Measurements from ENCODE around the gene SLAIN2.
"Not testable (repeated sequence)": the region's sequence is repeated elsewhere in the genome, so short reads cannot be mapped to it uniquely, and the experiment has no call there.

The SLAIN2 gene

DNA sequence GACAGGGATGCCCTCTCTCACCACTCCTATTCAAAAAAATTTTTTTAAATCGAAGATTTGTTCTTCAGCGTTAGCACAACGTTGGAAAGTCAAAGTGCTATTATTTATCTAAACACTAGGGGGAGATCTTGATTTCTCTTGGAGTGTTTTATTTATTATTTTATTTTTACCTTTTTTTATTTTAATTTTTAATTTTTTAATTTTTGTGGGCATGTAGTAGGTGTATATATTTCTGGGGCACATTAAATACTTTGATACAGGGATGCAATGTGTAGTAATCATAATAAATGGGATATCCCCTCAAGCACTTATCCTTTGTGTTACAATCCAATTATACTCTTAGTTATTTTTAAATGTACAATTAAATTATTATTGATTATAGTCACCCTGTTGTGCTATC lies 104.4 kb downstream of the SLAIN2 start:
- no peak for DNase-seq

DNA sequence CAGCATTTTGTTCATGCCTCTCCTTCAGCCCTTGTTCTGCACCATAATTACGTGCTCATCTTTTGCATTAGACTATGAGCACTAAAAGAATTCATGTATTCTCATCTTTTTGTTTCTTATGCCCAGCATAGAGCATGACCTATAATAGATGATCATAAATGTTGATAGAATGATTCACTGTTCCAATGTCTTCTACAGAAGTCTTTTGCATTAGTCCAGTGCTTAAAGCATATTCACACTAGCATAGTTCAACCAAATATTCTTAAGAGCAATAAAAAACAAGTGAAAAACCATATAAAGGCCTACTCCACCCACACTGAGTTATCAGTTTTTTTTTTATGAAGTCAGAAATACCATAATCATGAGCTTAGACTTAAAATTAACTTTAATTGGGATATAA lies 105.3 kb downstream of the SLAIN2 start:
- DNase-seq, result no peak

DNA sequence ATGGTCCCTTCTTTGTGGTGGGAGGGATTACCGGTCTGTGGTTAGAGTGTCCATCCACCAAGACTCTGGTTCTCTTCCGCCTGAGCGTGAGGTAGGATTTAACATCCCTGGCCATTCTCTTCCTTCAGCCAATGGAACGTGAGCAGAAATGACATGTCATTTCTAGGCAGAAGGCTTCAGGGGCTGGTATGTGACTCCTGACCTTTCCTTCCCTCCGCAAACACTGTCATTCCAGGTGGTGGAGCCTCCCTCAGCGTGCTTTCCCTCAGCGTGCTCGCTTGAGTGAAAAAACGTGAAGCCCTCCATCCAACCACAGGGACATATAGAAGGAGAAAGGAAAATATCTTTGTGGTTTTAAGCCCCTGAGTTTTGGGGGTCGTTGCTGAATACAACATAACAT lies 107.8 kb downstream of the SLAIN2 start:
- DNase-seq, result no peak

DNA sequence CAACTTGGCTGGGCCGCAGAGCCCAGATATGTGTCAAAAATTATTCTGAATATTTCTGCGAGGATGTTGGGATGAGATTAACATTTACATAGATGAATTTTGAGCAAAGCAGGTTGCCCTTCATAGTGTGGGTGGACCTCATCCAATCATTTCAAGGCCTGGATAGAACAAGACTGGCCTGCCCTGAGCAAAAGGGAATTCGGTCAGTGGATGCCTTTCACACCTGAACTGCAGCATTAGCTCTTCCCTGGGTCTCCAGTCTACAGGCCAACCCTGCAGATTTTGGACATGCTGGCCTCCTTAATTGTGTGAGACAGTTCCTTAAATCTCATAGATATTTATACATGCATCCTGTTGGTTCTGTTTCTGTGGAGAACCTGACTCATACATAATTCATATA lies 109.4 kb downstream of the SLAIN2 start:
- no peak for DNase-seq

- not testable (repeated sequence) for DNase-seq
Observed at GRCh38 chr4:48451656-48452055, 110.3 kb downstream of the SLAIN2 start.

DNA sequence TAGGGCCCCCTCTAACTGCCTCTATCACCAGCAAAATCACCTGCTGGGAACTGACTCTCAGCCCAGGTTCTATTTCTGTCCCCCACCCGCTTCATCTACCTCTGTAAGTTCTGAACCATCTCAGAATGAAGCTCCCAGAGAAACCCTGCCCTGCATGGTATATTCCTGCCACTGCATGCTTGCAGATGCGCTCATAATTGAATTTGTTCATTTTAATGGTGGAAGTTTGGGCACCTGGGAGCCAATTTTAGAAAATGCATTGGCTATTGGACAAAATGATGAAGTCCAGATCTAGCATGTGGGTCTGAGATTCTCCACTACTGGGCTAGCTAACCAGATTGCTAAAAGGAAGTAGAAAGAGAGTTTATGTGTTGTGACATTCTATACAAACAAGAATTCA lies 113.3 kb downstream of the SLAIN2 start:
- no peak for DNase-seq

- no peak for DNase-seq
Observed at GRCh38 chr4:48461000-48461399, 119.7 kb downstream of the SLAIN2 start.

- no peak for DNase-seq
Observed at GRCh38 chr4:48462363-48462762, 121.0 kb downstream of the SLAIN2 start.

GRCh38 chr4:48467442-48467841 lies 126.1 kb downstream of the SLAIN2 start:
- DNase-seq, result no peak

DNA sequence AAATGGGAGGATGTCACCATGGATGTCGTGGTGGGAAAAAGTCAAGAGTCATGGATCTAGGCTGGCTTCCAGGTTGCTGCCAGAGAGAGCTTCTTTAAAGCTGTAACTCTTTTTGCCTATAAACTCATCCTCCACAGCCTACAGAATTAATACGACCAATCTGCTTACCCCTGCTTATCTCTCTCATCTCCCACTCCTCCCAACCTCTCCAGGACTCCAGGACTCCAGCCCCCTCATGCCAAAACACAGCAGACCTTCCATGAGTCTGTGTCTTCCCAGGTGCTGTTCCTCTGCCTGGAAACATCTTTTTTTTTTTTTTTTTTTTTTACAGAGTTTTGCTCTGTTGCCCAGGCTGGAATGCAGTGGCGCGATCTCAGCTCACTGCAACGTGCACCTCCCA lies 126.6 kb downstream of the SLAIN2 start:
- no peak for DNase-seq

DNA sequence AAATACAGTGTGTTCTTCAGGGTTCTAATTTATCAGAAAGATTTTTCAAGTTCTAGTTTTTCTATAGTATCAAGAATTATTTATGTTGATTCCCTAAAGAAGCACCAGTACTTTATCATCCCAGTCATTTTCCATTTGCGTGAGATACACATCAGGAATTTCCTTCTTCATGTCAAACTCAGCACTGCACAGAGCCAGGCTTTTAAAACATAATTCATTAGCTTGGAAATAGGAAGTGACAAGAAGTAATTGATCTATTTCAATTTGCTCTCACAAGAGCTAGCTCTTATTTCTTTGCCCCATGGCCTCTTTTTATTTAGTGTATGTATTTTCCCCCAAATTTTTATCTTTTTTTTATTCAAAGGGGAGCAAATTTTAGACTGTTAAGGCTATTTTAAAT lies 128.8 kb downstream of the SLAIN2 start:
- DNase-seq, result no peak

- DNase-seq, result no peak
Observed at GRCh38 chr4:48470570-48470969, 129.2 kb downstream of the SLAIN2 start.

DNA sequence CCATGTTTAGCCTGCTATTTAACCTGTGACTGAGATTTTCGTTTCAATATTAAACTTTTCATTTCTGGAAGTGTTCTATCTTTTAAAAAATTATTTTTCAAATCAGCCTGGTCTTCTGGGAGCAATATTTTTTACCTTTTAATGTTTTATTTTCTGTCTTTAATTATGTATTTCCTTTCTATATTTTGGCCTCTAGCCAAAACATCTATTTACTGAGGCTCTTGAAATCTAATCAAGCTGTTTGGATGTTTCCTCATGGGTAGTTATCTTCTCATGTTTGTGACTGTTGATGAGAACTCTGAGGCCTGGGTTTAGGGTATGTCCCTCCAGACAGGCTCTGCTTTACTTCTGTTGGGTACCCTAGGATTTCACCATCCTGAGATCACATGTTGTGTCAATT lies 131.5 kb downstream of the SLAIN2 start:
- DNase-seq, result no peak

DNA sequence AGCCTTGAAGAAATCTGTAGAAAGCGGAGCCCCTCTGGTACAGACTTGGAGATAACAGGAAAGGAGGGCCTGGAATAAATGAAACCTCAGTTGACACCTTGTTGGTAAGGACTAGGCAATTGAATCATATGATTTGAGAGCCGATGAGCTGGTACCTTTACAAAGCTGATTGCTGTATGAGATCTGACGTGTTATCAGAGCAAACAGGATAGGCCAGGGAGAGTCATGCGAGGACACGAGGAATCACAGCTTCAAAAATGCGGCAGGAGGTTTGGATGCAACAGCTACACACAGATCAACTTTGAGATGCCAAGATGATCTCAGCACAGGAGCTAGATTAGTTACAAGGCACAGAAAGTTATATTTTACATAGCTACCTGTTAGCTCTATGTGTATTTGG lies 134.4 kb downstream of the SLAIN2 start:
- no peak for DNase-seq
